ENCODE measurements around the gene CEP19.

CEP19 gene

GRCh38 chr3:196694941-196695848, 16.9 kb downstream of the CEP19 start:
- no peak overlapping the region for H3K4me3 ChIP-seq (ENCODE audit: low read length)
- TF ChIP-seq ZNF274 (IDR thresholded peaks at IDR 0.05; ENCODE audit: low read depth, low read length): no peak

- TF ChIP-seq ZNF274 (IDR thresholded peaks at IDR 0.05; ENCODE audit: low read depth, low read length): no peak
- no peak overlapping the region for H3K4me3 ChIP-seq (ENCODE audit: low read length)
Measured at GRCh38 chr3:196694202-196694638, 17.8 kb downstream of the CEP19 start.

- no peak for TF ChIP-seq ZNF274 (IDR thresholded peaks at IDR 0.05; ENCODE audit: low read depth, low read length)
- H3K4me3 ChIP-seq (ENCODE audit: low read length): no peak overlapping the region
Measured at GRCh38 chr3:196691386-196691785, 20.7 kb downstream of the CEP19 start.

- no peak for TF ChIP-seq ZNF274 (IDR thresholded peaks at IDR 0.05; ENCODE audit: low read depth, low read length)
- no peak overlapping the region for H3K4me3 ChIP-seq (ENCODE audit: low read length)
Measured at GRCh38 chr3:196689941-196690660, 21.9 kb downstream of the CEP19 start.

- no peak overlapping the region for H3K4me3 ChIP-seq (ENCODE audit: low read length)
- no peak for TF ChIP-seq ZNF274 (IDR thresholded peaks at IDR 0.05; ENCODE audit: low read depth, low read length)
Measured at GRCh38 chr3:196688349-196688748, 23.7 kb downstream of the CEP19 start.

- H3K4me3 ChIP-seq (ENCODE audit: low read length): no peak overlapping the region
- no peak for TF ChIP-seq ZNF274 (IDR thresholded peaks at IDR 0.05; ENCODE audit: low read depth, low read length)
Measured at GRCh38 chr3:196686436-196686835, 25.6 kb downstream of the CEP19 start.

- TF ChIP-seq ZNF274 (IDR thresholded peaks at IDR 0.05; ENCODE audit: low read depth, low read length): no peak
- H3K4me3 ChIP-seq (ENCODE audit: low read length): no peak overlapping the region
Measured at GRCh38 chr3:196684548-196685407, 27.3 kb downstream of the CEP19 start.

- no peak for TF ChIP-seq ZNF274 (IDR thresholded peaks at IDR 0.05; ENCODE audit: low read depth, low read length)
- no peak overlapping the region for H3K4me3 ChIP-seq (ENCODE audit: low read length)
Measured at GRCh38 chr3:196677931-196678330, 34.1 kb downstream of the CEP19 start.

GRCh38 chr3:196677353-196677752, 34.7 kb downstream of the CEP19 start:
- TF ChIP-seq ZNF274 (IDR thresholded peaks at IDR 0.05; ENCODE audit: low read depth, low read length): no peak
- no peak overlapping the region for H3K4me3 ChIP-seq (ENCODE audit: low read length)

GRCh38 chr3:196673632-196674031, 38.4 kb downstream of the CEP19 start:
- TF ChIP-seq ZNF274 (IDR thresholded peaks at IDR 0.05; ENCODE audit: low read depth, low read length): no peak
- H3K4me3 ChIP-seq (ENCODE audit: low read length): no peak overlapping the region

- TF ChIP-seq ZNF274 (IDR thresholded peaks at IDR 0.05; ENCODE audit: low read depth, low read length): no peak
- no peak overlapping the region; the same call in 1 of the 2 replicates for H3K4me3 ChIP-seq (ENCODE audit: low read length)
Measured at GRCh38 chr3:196670339-196670738, 41.7 kb downstream of the CEP19 start.

- H3K4me3 ChIP-seq (ENCODE audit: low read length): no peak overlapping the region
- no peak for TF ChIP-seq ZNF274 (IDR thresholded peaks at IDR 0.05; ENCODE audit: low read depth, low read length)
Measured at GRCh38 chr3:196667056-196667825, 44.8 kb downstream of the CEP19 start.

Measured in GM08714 (cell line).